GM23338 (cell line): ENCODE data around the gene CYP1A2. TPM values are rescaled to one million over a fixed set of nuclear protein-coding genes. Genes with fewer than 3 reads are reported as not detected.

Source experiments
- ATAC-seq: fragments of 200-7000 bp; cut with Tn5 transposase; 3 replicates; pipeline ENCODE4 v1.9.1; 2020
- DNase-seq: peaks from one replicate; pipeline ENCODE4 v3.0.0-alpha.2; 2015; ENCODE audit warnings: low spot score
- H2AFZ ChIP-seq: fragments of 200-600 bp; sonication (generic); 2 replicates; pipeline ENCODE4 v1.8.0; 2016; ENCODE audit warnings: antibody characterized with exemption, mild to moderate bottlenecking, moderate library complexity
- H3F3A ChIP-seq: fragments of 200-600 bp; sonication (generic); replicated peaks from 2 replicates; pipeline ENCODE4 v1.8.0; 2017; ENCODE audit warnings: antibody characterized with exemption, mixed run types, low read depth
- H3K27ac ChIP-seq: fragments of 200-600 bp; sonication (generic); 2 replicates; pipeline ENCODE4 v1.6.1; 2016; ENCODE audit warnings: low read depth
- H3K27me3 ChIP-seq: fragments of 200-600 bp; sonication (generic); 2 replicates; pipeline ENCODE4 v1.8.0; 2016; ENCODE audit warnings: mild to moderate bottlenecking, mixed run types, moderate library complexity; ENCODE audit not compliant: insufficient read depth
- H3K36me3 ChIP-seq: fragments of 200-600 bp; sonication (generic); 2 replicates; pipeline ENCODE4 v1.8.0; 2016; ENCODE audit warnings: mild to moderate bottlenecking; ENCODE audit not compliant: insufficient read depth
- H3K4me1 ChIP-seq: fragments of 200-600 bp; sonication (generic); 2 replicates; pipeline ENCODE4 v1.8.0; 2016; ENCODE audit warnings: mild to moderate bottlenecking, moderate library complexity; ENCODE audit not compliant: insufficient read depth
- H3K4me2 ChIP-seq: fragments of 200-600 bp; sonication (generic); 2 replicates; pipeline ENCODE4 v1.7.1; 2017; ENCODE audit warnings: mixed run types
- H3K4me3 ChIP-seq: fragments of 200-600 bp; sonication (generic); 2 replicates; pipeline ENCODE4 v1.6.1; 2016; ENCODE audit warnings: mixed run types
- H3K79me2 ChIP-seq: fragments of 200-600 bp; sonication (generic); replicated peaks from 2 replicates; pipeline ENCODE4 v1.8.0; 2017; ENCODE audit warnings: mild to moderate bottlenecking; ENCODE audit not compliant: insufficient read depth
- H3K9me2 ChIP-seq: fragments of 200-600 bp; sonication (generic); 2 replicates; pipeline ENCODE4 v1.8.0; 2017; ENCODE audit not compliant: insufficient read depth
- H4K20me1 ChIP-seq: fragments of 200-600 bp; sonication (generic); replicated peaks from 2 replicates; pipeline ENCODE4 v1.8.0; 2017; ENCODE audit warnings: mild to moderate bottlenecking; ENCODE audit not compliant: insufficient read depth
- H3K27ac Mint-ChIP-seq: 2 replicates; pipeline ENCODE4 v1.8.0; 2020; ENCODE audit warnings: inconsistent platforms, mild to moderate bottlenecking, moderate library complexity, mixed read lengths
- H3K27me3 Mint-ChIP-seq: 3 replicates; pipeline ENCODE4 v1.8.0; 2022; ENCODE audit warnings: low read depth, mild to moderate bottlenecking, moderate library complexity, mixed read lengths, inconsistent platforms; ENCODE audit not compliant: insufficient read depth, poor library complexity
- H3K36me3 Mint-ChIP-seq: 3 replicates; pipeline ENCODE4 v1.8.0; 2021; ENCODE audit warnings: low read depth, mild to moderate bottlenecking, inconsistent platforms, moderate library complexity, mixed read lengths
- H3K4me1 Mint-ChIP-seq: 3 replicates; pipeline ENCODE4 v1.8.0; 2020; ENCODE audit warnings: mild to moderate bottlenecking, inconsistent platforms, mixed read lengths
- H3K4me3 Mint-ChIP-seq: 3 replicates; pipeline ENCODE4 v1.8.0; 2021; ENCODE audit warnings: moderate library complexity, mild to moderate bottlenecking, inconsistent platforms, mixed read lengths
- H3K9me3 Mint-ChIP-seq: 3 replicates; pipeline ENCODE4 v1.8.0; 2020; ENCODE audit warnings: moderate library complexity, mild to moderate bottlenecking, inconsistent platforms, mixed read lengths
- CREB1 ChIP-seq: fragments of 250-450 bp; sonication (Bioruptor Pico); IDR thresholded peaks from 2 replicates; pipeline ENCODE4 v1.5.0; 2020; ENCODE audit warnings: low read depth, mild to moderate bottlenecking, moderate library complexity
- CTCF ChIP-seq, 2 experiments: fragments of 200-600 bp in 1 of 2; sonication (generic) in 1 of 2; conservative IDR thresholded peaks; 2 replicates each; pipeline versions ENCODE4 v1.5.1 to v1.6.1; 2016 to 2017; ENCODE audit warnings: antibody characterized with exemption in 2 of 2, low read depth in 2 of 2, mild to moderate bottlenecking in 2 of 2, moderate library complexity in 1 of 2
- EZH2phosphoT487 ChIP-seq: fragments of 200-600 bp; sonication (generic); IDR thresholded peaks from one replicate; pipeline ENCODE4 v1.8.1; 2018; ENCODE audit warnings: antibody characterized with exemption; ENCODE audit not compliant: unreplicated experiment
- NANOG ChIP-seq: IDR thresholded peaks from 2 replicates; pipeline ENCODE4 v1.6.1; 2016; ENCODE audit warnings: antibody characterized with exemption, borderline replicate concordance
- ZNF114 ChIP-seq: fragments of 250-450 bp; sonication (Bioruptor Pico); IDR thresholded peaks from 2 replicates; pipeline ENCODE4 v1.5.0; 2020; ENCODE audit warnings: mild to moderate bottlenecking, moderate library complexity
- ZNF462 ChIP-seq: fragments of 250-450 bp; sonication (Bioruptor Pico); IDR thresholded peaks from 2 replicates; pipeline ENCODE4 v1.5.0; 2020; ENCODE audit warnings: mild to moderate bottlenecking, moderate library complexity
- polyA plus RNA-seq: library from polyadenylated mRNA; unstranded; fragments of >200 nt; fragmentation: Nextera tagmentation; extraction: Ambion mirVana; gene quantifications from 2 replicates; pipeline ENCODE4 v1.2.1, GENCODE V29; 2016
- total RNA-seq: library from RNA; depleted of rRNA; stranded (reverse); fragments of >200 nt; shearing (Covaris generic); gene quantifications from 2 replicates; pipeline ENCODE4 v1.2.3, GENCODE V29; 2014

CYP1A2 gene
- total and polyA plus RNA-seq, 2 experiments from 2014 or later, result not detected

- Histone ChIP-seq H3K4me1 (peaks cover 15% of the 10 kb centered on the region), H4K20me1 (peaks cover 10% of the 10 kb centered on the region; the same call in 1 of the 2 replicates), H2AFZ (peak overlapping the region; percentile 97), H3K27ac (no peak overlapping the region), H3F3A (no peaks in the 10 kb centered on the region), H3K36me3 (no peaks in the 10 kb centered on the region), H3K9me2 (no peaks in the 10 kb centered on the region), H3K27me3 (peaks cover 19% of the 10 kb centered on the region), H3K79me2 (peaks cover 5% of the 10 kb centered on the region), H3K4me3 (peak overlapping the region; percentile 79), H3K4me2 (peak overlapping the region; percentile 99)
- ATAC-seq (no peak), DNase-seq (no peak)
- no peak overlapping the region for H3K27ac Mint-ChIP-seq
- H3K9me3 Mint-ChIP-seq, result no peaks in the 10 kb centered on the region
- H3K4me1 Mint-ChIP-seq, result peaks cover 41% of the 10 kb centered on the region
- TF ChIP-seq CREB1 (CRISPR knock-in tag), result no peak
- TF ChIP-seq EZH2phosphoT487, result no peak
- no peak for TF ChIP-seq NANOG
- no peak for TF ChIP-seq CTCF (conservative IDR thresholded peaks at IDR 0.05; ENCODE audit: low read depth in 2 of 2)
- H3K36me3 Mint-ChIP-seq, result no peaks in the 10 kb centered on the region
- peak overlapping the region; percentile 77 for H3K4me3 Mint-ChIP-seq
- H3K27me3 Mint-ChIP-seq, result peaks cover 26% of the 10 kb centered on the region
Observed at GRCh38 chr15:74780523-74781430, 32.1 kb downstream of the CYP1A2 start.

- Mint-ChIP-seq H3K4me1 (peaks cover 41% of the 10 kb centered on the region), H3K27me3 (peaks cover 26% of the 10 kb centered on the region), H3K4me3 (peak within 1 kb of the TSS; percentile 82), H3K27ac (no peak within 1 kb of the TSS), H3K36me3 (no peaks in the 10 kb centered on the region), H3K9me3 (no peaks in the 10 kb centered on the region)
- Histone ChIP-seq H3K27ac (no peak within 1 kb of the TSS), H2AFZ (peak within 1 kb of the TSS; percentile 97), H3K4me2 (peak within 1 kb of the TSS; percentile 99), H3K4me1 (peaks cover 15% of the 10 kb centered on the region), H3K4me3 (peak within 1 kb of the TSS; percentile 79), H3K36me3 (no peaks in the 10 kb centered on the region), H3K27me3 (peaks cover 19% of the 10 kb centered on the region), H3K79me2 (peaks cover 5% of the 10 kb centered on the region), H3K9me2 (no peaks in the 10 kb centered on the region), H3F3A (no peaks in the 10 kb centered on the region), H4K20me1 (peaks cover 15% of the 10 kb centered on the region; the same call in 1 of the 2 replicates)
- ATAC-seq (peak; percentile 16), DNase-seq (peak; percentile 67)
- TF ChIP-seq CTCF (conservative IDR thresholded peaks at IDR 0.05; ENCODE audit: low read depth in 2 of 2), result peak in 1 of 2 experiments; percentile 39; a peak in 2 of 4 replicates
- no peak for TF ChIP-seq ZNF114 (CRISPR knock-in tag)
- no peak for TF ChIP-seq ZNF462 (CRISPR knock-in tag)
Observed at GRCh38 chr15:74781431-74782258, 33.0 kb downstream of the CYP1A2 start, which contains the start of gene CSK. Gene CSK, plus strand, starts transcription at chr15:74782080. Its CDS starts 16,218 bp downstream, at chr15:74798298.
